HG02623 (cell line): ENCODE measurements around the gene RAD50.
"Not testable (repeated sequence)": the region's sequence is repeated elsewhere in the genome, so short reads cannot be mapped to it uniquely, and the experiment has no call there.

ENCODE experiments used
- ATAC-seq: cut with Tn5 transposase; IDR thresholded peaks from one replicate; pipeline ENCODE4 v1.9.1; 2021; ENCODE audit warnings: moderate library complexity; ENCODE audit not compliant: unreplicated experiment

The RAD50 gene

GRCh38 chr5:132556153-132556762 lies 519 bp upstream of the RAD50 start:
- no peak for ATAC-seq

- no peak for ATAC-seq
Measured at GRCh38 chr5:132557478-132558172, 848 bp downstream of the RAD50 start.

- ATAC-seq = no peak
Measured at GRCh38 chr5:132559383-132560060, 2.7 kb downstream of the RAD50 start.

GRCh38 chr5:132561601-132562000 lies 4.8 kb downstream of the RAD50 start:
- ATAC-seq = no peak

GRCh38 chr5:132564555-132564954 lies 7.8 kb downstream of the RAD50 start:
- not testable (repeated sequence) for ATAC-seq

GRCh38 chr5:132566657-132567056 lies 9.9 kb downstream of the RAD50 start:
- no peak for ATAC-seq

GRCh38 chr5:132576123-132576522 lies 19.3 kb downstream of the RAD50 start:
- no peak for ATAC-seq

GRCh38 chr5:132584560-132584959 lies 27.8 kb downstream of the RAD50 start:
- ATAC-seq = not testable (repeated sequence)

- ATAC-seq = no peak
Measured at GRCh38 chr5:132586063-132586462, 29.3 kb downstream of the RAD50 start.

GRCh38 chr5:132589467-132589866 lies 32.7 kb downstream of the RAD50 start:
- no peak for ATAC-seq

GRCh38 chr5:132591145-132591544 lies 34.4 kb downstream of the RAD50 start:
- no peak for ATAC-seq

GRCh38 chr5:132592521-132592920 lies 35.7 kb downstream of the RAD50 start:
- ATAC-seq = no peak

- ATAC-seq = no peak
Measured at GRCh38 chr5:132594170-132594569, 37.4 kb downstream of the RAD50 start.

- ATAC-seq = no peak
Measured at GRCh38 chr5:132595624-132596023, 38.8 kb downstream of the RAD50 start.

- no peak for ATAC-seq
Measured at GRCh38 chr5:132601071-132601728, 44.4 kb downstream of the RAD50 start.

- ATAC-seq = no peak
Measured at GRCh38 chr5:132607095-132607494, 50.3 kb downstream of the RAD50 start.

GRCh38 chr5:132608107-132608506 lies 51.3 kb downstream of the RAD50 start:
- no peak for ATAC-seq

- no peak for ATAC-seq
Measured at GRCh38 chr5:132611965-132612364, 55.2 kb downstream of the RAD50 start.

GRCh38 chr5:132612846-132613245 lies 56.1 kb downstream of the RAD50 start:
- no peak for ATAC-seq

- no peak for ATAC-seq
Measured at GRCh38 chr5:132621699-132622098, 64.9 kb downstream of the RAD50 start.

- no peak for ATAC-seq
Measured at GRCh38 chr5:132622608-132623007, 65.8 kb downstream of the RAD50 start.

- ATAC-seq = no peak
Measured at GRCh38 chr5:132627470-132627869, 70.7 kb downstream of the RAD50 start.
